Measurements from ENCODE around the gene EFHD2.

Gene EFHD2

GRCh38 chr1:15445390-15446122 lies 35.9 kb downstream of the EFHD2 start:
- peaks cover 17% of the 10 kb centered on the region for H3K4me1 Mint-ChIP-seq
- TF ChIP-seq CTCF (IDR thresholded peaks at IDR 0.05): no peak

GRCh38 chr1:15446212-15446611 lies 36.5 kb downstream of the EFHD2 start:
- no peak for TF ChIP-seq CTCF (IDR thresholded peaks at IDR 0.05)
- no peak for DNase-seq
- H3K4me3 Mint-ChIP-seq: no peak overlapping the region
- H3K4me1 Mint-ChIP-seq: peaks cover 17% of the 10 kb centered on the region
- H3K27ac Mint-ChIP-seq: no peak overlapping the region
- peaks cover 4% of the 10 kb centered on the region for H3K36me3 Mint-ChIP-seq (ENCODE audit: low read depth)
- peaks cover 12% of the 10 kb centered on the region for H3K27me3 Mint-ChIP-seq (ENCODE audit: low read depth, poor library complexity)
- peaks cover 13% of the 10 kb centered on the region for H3K9me3 Mint-ChIP-seq

More at GRCh38 chr1:15445390-15446122, 35.9 kb downstream of the EFHD2 start:
- Mint-ChIP-seq H3K4me3 (no peak overlapping the region), H3K9me3 (peaks cover 8% of the 10 kb centered on the region), H3K27ac (no peak overlapping the region), H3K36me3 (ENCODE audit: low read depth) (no peaks in the 10 kb centered on the region), H3K27me3 (ENCODE audit: low read depth, poor library complexity) (peaks cover 16% of the 10 kb centered on the region)
- no peak for DNase-seq

GRCh38 chr1:15448877-15449462 lies 39.3 kb downstream of the EFHD2 start:
- Mint-ChIP-seq H3K27ac (no peak overlapping the region), H3K9me3 (peaks cover 14% of the 10 kb centered on the region), H3K4me3 (no peak overlapping the region), H3K36me3 (ENCODE audit: low read depth) (peaks cover 4% of the 10 kb centered on the region), H3K4me1 (peaks cover 14% of the 10 kb centered on the region), H3K27me3 (ENCODE audit: low read depth, poor library complexity) (peaks cover 10% of the 10 kb centered on the region)
- TF ChIP-seq CTCF (IDR thresholded peaks at IDR 0.05): no peak
- DNase-seq: no peak

DNA sequence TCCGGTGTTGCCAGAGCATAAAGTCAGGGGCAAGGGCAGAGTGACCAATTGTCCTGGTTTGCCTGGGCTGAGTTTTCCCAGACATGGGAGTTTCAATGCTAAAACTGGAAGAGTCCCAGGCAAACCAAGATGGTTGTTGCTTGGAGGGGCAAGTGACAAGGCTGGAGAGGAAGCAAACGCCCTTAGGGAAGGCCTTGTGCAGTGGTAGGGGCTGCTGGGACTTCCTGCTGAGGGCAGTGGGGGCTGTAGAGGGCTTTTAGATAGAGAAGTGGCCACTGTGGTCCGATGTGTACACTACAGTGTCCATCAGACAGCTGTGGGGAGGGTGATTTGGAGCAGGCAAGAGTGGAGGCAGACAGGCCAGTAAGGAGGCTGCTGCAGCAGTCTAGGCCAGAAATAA lies 39.9 kb downstream of the EFHD2 start:
- DNase-seq: no peak
- peaks cover 4% of the 10 kb centered on the region for H3K36me3 Mint-ChIP-seq (ENCODE audit: low read depth)
- H3K4me1 Mint-ChIP-seq: peaks cover 12% of the 10 kb centered on the region
- no peak overlapping the region for H3K4me3 Mint-ChIP-seq
- H3K9me3 Mint-ChIP-seq: peaks cover 14% of the 10 kb centered on the region
- TF ChIP-seq CTCF (IDR thresholded peaks at IDR 0.05): no peak
- peaks cover 10% of the 10 kb centered on the region for H3K27me3 Mint-ChIP-seq (ENCODE audit: low read depth, poor library complexity)
- H3K27ac Mint-ChIP-seq: no peak overlapping the region

DNA sequence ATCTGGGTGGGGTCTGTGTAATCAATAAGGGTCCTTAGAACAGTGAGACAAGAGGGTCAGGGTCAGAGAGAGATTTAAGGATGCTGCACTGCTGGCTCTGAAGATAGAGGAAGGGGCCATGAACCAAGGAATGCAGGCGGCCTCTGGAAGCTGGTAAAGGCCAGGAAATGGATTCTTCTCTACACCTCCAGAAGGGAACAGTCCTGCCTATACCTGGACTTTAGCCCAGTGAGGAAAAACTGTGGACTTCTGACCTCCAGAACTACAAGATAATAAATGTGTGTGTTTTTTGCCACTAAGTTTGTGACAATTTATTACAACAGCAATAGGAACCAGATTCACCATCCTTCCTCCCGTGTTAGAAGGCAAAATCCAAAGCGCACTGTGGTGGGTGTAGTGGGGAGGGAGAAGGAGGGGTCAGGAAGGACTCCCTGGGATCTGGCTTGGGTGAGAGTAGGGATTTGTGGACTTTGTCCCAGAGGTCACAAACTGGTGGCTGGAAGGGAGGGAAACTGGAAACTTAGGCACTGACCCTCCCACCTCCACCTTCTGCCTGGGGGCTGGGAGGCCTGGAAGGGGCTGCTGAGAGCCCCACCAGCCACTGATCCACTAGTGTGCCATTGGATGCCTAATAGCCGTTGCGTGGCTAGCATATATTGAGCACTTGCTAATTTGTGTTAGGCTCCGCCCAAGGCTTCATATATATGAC lies 41.5 kb downstream of the EFHD2 start:
- H3K4me3 Mint-ChIP-seq: no peak overlapping the region
- no peak for DNase-seq
- H3K27me3 Mint-ChIP-seq (ENCODE audit: low read depth, poor library complexity): peaks cover 13% of the 10 kb centered on the region
- peaks cover 6% of the 10 kb centered on the region for H3K4me1 Mint-ChIP-seq
- no peak for TF ChIP-seq CTCF (IDR thresholded peaks at IDR 0.05)
- H3K9me3 Mint-ChIP-seq: peaks cover 14% of the 10 kb centered on the region
- H3K36me3 Mint-ChIP-seq (ENCODE audit: low read depth): peaks cover 4% of the 10 kb centered on the region
- H3K27ac Mint-ChIP-seq: no peak overlapping the region
